Measurements from ENCODE around the gene SNCAIP. TPM values are rescaled to one million over a fixed set of nuclear protein-coding genes. Genes with fewer than 3 reads are reported as not detected.

SNCAIP gene
- total RNA-seq, 1 experiment from 2014 or later, result 3.0 TPM

GRCh38 chr5:122304471-122305215 lies 7.4 kb upstream of the SNCAIP start:
- peaks cover 0 to 2% of the 10 kb centered on the region in 2 experiments; a peak in 2 of 4 replicates for H3K4me1 Mint-ChIP-seq

More at GRCh38 chr5:122304471-122305215, 7.4 kb upstream of the SNCAIP start:
- H2AFZ ChIP-seq (ENCODE audit: low read length), result no peak overlapping the region
- H3T11ph ChIP-seq (ENCODE audit: low read length), result no peak overlapping the region
- no peak overlapping the region for H3K27ac ChIP-seq (ENCODE audit: insufficient read length, low read depth, low read length)
- no peaks in the 10 kb centered on the region for H3K4me1 ChIP-seq (ENCODE audit: insufficient read depth, low read length)
- Mint-ChIP-seq H3K27ac (no peak overlapping the region), H3K27me3 (ENCODE audit: low read depth) (peaks cover 5% of the 10 kb centered on the region), H3K4me3 (no peak overlapping the region), H3K36me3 (ENCODE audit: insufficient read depth in 1 of 3, low read depth in 3 of 3) (no peaks in the 10 kb centered on the region; a peak in 1 of 7 replicates), H3K9me3 (no peaks in the 10 kb centered on the region)
- H3K27me3 ChIP-seq (ENCODE audit: insufficient read depth, low read length), result no peaks in the 10 kb centered on the region
- H3K14ac ChIP-seq (ENCODE audit: insufficient read depth, low read length), result no peak overlapping the region
- H3K9me3 ChIP-seq (ENCODE audit: control insufficient read depth, low read depth, low read length), result no peaks in the 10 kb centered on the region
- H4K5ac ChIP-seq (ENCODE audit: insufficient read length, low read depth, low read length), result no peak overlapping the region
- no peaks in the 10 kb centered on the region for H3K79me2 ChIP-seq (ENCODE audit: insufficient read depth, low read length)
- no peak overlapping the region for H3K23ac ChIP-seq (ENCODE audit: insufficient read length, low read depth, low read length)
- H2BK5ac ChIP-seq (ENCODE audit: insufficient read length, low read length), result no peak overlapping the region
- no peak overlapping the region for H3K4ac ChIP-seq (ENCODE audit: low read depth, low read length)
- no peak overlapping the region for H4K91ac ChIP-seq (ENCODE audit: insufficient read length, low read depth, low read length)
- H3K18ac ChIP-seq (ENCODE audit: insufficient read length, low read depth, low read length), result no peak overlapping the region
- H4K8ac ChIP-seq (replicated peaks; ENCODE audit: insufficient read length, low read depth, low read length), result no peak overlapping the region
- H3K79me1 ChIP-seq (ENCODE audit: insufficient read depth, low read depth, low read length, poor library complexity, severe bottlenecking), result no peaks in the 10 kb centered on the region
- TF ChIP-seq, protein P1, sequence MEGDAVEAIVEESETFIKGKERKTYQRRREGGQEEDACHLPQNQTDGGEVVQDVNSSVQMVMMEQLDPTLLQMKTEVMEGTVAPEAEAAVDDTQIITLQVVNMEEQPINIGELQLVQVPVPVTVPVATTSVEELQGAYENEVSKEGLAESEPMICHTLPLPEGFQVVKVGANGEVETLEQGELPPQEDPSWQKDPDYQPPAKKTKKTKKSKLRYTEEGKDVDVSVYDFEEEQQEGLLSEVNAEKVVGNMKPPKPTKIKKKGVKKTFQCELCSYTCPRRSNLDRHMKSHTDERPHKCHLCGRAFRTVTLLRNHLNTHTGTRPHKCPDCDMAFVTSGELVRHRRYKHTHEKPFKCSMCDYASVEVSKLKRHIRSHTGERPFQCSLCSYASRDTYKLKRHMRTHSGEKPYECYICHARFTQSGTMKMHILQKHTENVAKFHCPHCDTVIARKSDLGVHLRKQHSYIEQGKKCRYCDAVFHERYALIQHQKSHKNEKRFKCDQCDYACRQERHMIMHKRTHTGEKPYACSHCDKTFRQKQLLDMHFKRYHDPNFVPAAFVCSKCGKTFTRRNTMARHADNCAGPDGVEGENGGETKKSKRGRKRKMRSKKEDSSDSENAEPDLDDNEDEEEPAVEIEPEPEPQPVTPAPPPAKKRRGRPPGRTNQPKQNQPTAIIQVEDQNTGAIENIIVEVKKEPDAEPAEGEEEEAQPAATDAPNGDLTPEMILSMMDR (conservative IDR thresholded peaks at IDR 0.05), result no peak
- H3K9ac ChIP-seq (ENCODE audit: extremely low read depth, insufficient read length, low read length), result no peak overlapping the region
- H2BK20ac ChIP-seq (ENCODE audit: low read depth, low read length, poor library complexity, severe bottlenecking), result no peak overlapping the region
- H3K4me2 ChIP-seq (ENCODE audit: insufficient read depth, insufficient read length, low read length), result no peak overlapping the region
- H2BK120ac ChIP-seq (ENCODE audit: low read depth, low read length, poor library complexity, severe bottlenecking), result no peak overlapping the region
- H2BK12ac ChIP-seq (ENCODE audit: insufficient read length, low read depth, low read length), result no peak overlapping the region
- no peak overlapping the region for H2BK15ac ChIP-seq (ENCODE audit: low read depth, low read length)
- no peak for DNase-seq
- no peak overlapping the region for H3K56ac ChIP-seq (ENCODE audit: insufficient read length, low read depth, low read length)
- H2AK5ac ChIP-seq (ENCODE audit: insufficient read length, low read length), result no peak overlapping the region
- no CpG with 5 or more reads among the region's 2 CpGs for WGBS (ENCODE audit: extremely low coverage, insufficient read length, low lambda C conversion rate)
- H4K20me1 ChIP-seq (ENCODE audit: control insufficient read depth, insufficient read depth, insufficient read length), result no peaks in the 10 kb centered on the region
- H3K23me2 ChIP-seq (ENCODE audit: insufficient read length, low read depth, low read length, poor library complexity, severe bottlenecking), result no peaks in the 10 kb centered on the region
